Measurements from ENCODE around the gene TMEM238. TPM values are rescaled to one million over a fixed set of nuclear protein-coding genes. Genes with fewer than 3 reads are reported as not detected.

TMEM238 gene
- total and polyA plus RNA-seq, 7 donors, result 0.10 to 2.9 (median 0.52) TPM; not detected in 1

DNA sequence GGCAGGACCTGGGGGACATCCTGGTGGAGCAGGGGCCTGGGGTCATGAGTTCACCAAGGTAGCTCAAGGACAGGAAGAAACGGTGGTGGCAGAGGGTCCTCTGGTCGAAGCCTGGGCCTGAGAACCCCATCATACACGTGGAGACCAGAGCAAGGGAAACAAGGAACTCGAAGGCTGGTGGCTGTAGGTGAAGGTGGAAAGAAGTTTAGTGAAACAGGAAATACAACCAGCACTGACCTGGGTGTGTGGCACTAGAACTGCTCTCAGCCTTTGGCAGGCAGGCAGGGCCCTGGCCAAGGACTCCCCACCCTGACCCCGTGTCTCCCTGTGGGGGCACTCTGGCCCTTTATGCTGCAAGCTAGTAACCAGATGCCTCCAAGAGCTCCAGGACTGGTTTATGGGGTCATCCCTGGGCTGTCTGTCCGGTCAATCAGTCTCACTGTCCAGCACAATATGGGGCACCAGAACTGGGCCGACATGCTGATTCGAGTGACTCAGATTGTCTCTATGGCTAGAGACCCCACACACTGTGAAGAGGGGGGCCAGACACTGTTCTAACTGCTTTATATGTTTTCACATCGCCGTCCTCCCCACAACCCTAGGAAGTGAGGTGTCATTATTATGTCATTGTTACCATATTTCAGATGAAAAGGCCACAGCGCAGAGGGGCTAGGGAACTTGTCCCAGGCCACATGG is 33.3 kb downstream of the TMEM238 start:
- intact Hi-C loops (cut with DNase I), result no loop called here
- no peak overlapping the region for H3K27ac ChIP-seq
- no peak overlapping the region for H3K4me3 ChIP-seq
- DNase-seq, result no peak
- TF ChIP-seq, protein P1, sequence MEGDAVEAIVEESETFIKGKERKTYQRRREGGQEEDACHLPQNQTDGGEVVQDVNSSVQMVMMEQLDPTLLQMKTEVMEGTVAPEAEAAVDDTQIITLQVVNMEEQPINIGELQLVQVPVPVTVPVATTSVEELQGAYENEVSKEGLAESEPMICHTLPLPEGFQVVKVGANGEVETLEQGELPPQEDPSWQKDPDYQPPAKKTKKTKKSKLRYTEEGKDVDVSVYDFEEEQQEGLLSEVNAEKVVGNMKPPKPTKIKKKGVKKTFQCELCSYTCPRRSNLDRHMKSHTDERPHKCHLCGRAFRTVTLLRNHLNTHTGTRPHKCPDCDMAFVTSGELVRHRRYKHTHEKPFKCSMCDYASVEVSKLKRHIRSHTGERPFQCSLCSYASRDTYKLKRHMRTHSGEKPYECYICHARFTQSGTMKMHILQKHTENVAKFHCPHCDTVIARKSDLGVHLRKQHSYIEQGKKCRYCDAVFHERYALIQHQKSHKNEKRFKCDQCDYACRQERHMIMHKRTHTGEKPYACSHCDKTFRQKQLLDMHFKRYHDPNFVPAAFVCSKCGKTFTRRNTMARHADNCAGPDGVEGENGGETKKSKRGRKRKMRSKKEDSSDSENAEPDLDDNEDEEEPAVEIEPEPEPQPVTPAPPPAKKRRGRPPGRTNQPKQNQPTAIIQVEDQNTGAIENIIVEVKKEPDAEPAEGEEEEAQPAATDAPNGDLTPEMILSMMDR (IDR thresholded peaks at IDR 0.05), result no peak
- whole genome bisulfite sequencing, 3 donors, result 60 to 64% (median 61%) methylated on average over 11 of the region's 11 CpGs
- no peaks in the 10 kb centered on the region for H3K9me3 ChIP-seq
- H3K36me3 ChIP-seq (ENCODE audit: insufficient read depth in 1 of 2, low read depth in 1 of 2), result peaks cover 0 to 11% of the 10 kb centered on the region in 2 donors
- ATAC-seq, result no peak
- H3K27me3 ChIP-seq (ENCODE audit: insufficient read depth in 3 of 3, low read length in 2 of 3), result peaks cover 0 to 41% (median 15%) of the 10 kb centered on the region in 3 donors
- peaks cover 5% of the 10 kb centered on the region for H3K4me1 ChIP-seq

DNA sequence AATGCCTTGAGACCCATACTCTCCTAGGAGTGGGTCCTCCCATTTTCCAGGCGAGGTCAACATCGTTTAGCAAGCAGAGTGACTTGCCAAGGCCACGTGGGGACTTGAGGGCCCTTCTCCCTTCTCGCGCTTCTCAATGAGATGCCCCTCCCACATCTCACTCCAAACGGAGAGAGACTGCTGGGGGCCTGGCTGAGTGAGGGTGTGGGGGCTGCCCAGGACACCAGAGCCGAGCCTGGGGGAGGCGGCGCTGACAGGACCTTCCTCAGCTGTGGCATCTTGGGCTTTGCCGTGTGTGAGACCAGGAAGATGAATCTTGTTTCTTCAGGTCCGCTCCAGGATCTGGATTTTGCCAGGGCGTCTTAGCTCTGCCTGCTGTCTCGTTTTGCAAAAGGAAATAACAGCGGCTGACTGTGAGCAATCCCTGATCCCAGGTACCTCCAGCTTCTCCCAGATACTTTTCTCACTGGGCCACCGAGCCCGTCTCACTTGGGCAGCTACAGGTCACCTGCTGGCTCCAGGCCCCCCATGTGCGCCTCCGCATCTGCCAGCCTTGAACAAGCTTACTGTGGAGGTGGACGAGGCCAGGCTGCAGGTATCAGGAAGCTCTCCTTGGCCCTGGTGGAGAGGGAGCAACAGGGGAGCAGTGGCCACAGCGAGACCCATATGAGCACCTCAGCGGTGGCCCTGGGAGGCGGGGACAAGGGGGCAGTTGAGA is 35.6 kb downstream of the TMEM238 start:
- peaks cover 0 to 18% of the 10 kb centered on the region in 2 donors for H3K36me3 ChIP-seq (ENCODE audit: insufficient read depth in 1 of 2, low read depth in 1 of 2)
- H3K27ac ChIP-seq, result no peak overlapping the region
- H3K27me3 ChIP-seq (ENCODE audit: insufficient read depth in 3 of 3, low read length in 2 of 3), result peaks cover 0 to 24% (median 10%) of the 10 kb centered on the region in 3 donors
- no peaks in the 10 kb centered on the region for H3K9me3 ChIP-seq
- intact Hi-C loops (cut with DNase I), result no loop called here
- DNase-seq (no peak), ATAC-seq (no peak)
- H3K4me1 ChIP-seq, result peaks cover 3% of the 10 kb centered on the region
- 74 to 80% (median 77%) methylated on average over 22 of the region's 22 CpGs for WGBS, 3 donors
- H3K4me3 ChIP-seq, result no peak overlapping the region
- TF ChIP-seq, protein P1 (IDR thresholded peaks at IDR 0.05), result no peak

DNA sequence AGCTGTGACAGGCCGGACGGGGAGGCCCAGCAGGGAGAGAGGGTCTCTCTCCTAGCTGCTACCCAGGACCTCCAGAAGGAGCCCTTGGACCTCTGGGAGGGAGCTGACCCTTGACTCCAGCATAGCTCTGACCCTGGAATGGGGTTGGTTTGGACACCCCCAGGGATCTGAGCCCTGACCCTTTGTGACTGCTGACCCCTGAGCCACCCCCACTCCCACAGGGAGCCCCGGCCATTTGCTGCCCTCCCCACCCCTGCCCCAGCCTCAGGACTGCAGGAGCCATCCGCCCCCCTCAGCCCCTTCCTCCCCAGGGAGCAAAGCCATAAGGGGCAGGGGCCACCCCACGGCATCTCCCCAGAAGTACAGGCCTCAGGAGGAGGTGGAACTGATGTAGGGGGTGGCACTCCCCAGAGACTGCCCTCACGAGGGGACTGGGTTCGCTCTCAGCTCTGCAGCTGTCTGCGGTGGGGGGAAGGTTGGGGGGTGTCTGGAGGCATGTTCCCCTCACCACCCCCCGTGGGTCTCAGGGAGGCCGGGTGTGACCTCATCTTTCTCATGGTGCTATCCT is 36.6 kb downstream of the TMEM238 start:
- DNase-seq, result no peak
- no peak overlapping the region for H3K4me3 ChIP-seq
- TF ChIP-seq, protein P1 (IDR thresholded peaks at IDR 0.05), result no peak
- peaks cover 0 to 26% of the 10 kb centered on the region in 2 donors for H3K36me3 ChIP-seq (ENCODE audit: insufficient read depth in 1 of 2, low read depth in 1 of 2)
- intact Hi-C loops (cut with DNase I), result no loop called here
- H3K9me3 ChIP-seq, result no peaks in the 10 kb centered on the region
- H3K27ac ChIP-seq, result no peak overlapping the region
- H3K27me3 ChIP-seq (ENCODE audit: insufficient read depth in 3 of 3, low read length in 2 of 3), result peaks cover 0 to 15% (median under 1%) of the 10 kb centered on the region in 3 donors
- H3K4me1 ChIP-seq, result no peaks in the 10 kb centered on the region
- no peak for ATAC-seq
- 77 to 79% (median 77%) methylated on average over 9 to 10 of the region's 10 CpGs for WGBS, 3 donors

DNA sequence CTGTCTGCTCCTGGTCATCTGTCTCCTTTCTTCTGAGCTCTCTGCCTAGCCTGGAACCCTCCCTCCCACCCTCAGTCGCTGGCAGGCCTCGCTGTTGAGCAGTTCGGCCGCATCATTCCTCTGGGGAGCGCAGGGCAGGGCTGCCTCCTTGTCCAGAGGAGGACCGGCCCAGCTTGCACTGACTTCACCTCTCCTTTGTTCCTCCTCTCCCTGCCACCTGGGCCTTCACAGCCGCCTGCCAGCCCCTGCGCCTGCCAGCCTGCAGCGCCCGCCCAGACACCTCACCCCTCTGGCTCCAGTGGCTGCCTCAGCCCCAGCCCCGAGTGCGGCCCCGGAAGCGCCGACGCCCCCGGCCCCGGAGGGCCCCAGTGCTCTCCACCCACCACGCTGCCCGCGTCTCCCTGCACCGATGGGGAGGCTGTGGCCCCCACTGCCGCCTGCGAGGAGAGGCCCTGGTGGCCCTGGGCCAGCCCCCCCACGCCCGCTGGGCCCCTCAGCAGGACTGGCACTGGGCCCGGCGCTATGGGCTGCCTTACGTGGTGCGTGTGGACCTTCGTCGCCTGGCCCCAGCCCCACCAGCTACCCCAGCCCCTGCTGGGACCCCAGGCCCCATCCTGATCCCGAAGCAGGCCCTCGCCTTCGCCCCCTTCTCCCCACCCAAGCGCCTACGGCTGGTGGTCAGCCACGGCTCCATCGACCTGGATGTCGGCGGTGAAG is 37.2 kb downstream of the TMEM238 start:
- no peak overlapping the region for H3K4me3 ChIP-seq
- TF ChIP-seq, protein P1 (IDR thresholded peaks at IDR 0.05), result no peak
- DNase-seq (peak in 1 of 2 donors; percentile 66), ATAC-seq (peak in 1 of 4 donors; percentile 17)
- H3K9me3 ChIP-seq, result no peaks in the 10 kb centered on the region
- no peaks in the 10 kb centered on the region for H3K4me1 ChIP-seq
- intact Hi-C loops (cut with DNase I), result no loop called here
- H3K36me3 ChIP-seq (ENCODE audit: insufficient read depth in 1 of 2, low read depth in 1 of 2), result peaks cover 0 to 30% of the 10 kb centered on the region in 2 donors
- WGBS, 3 donors, result 83 to 86% (median 85%) methylated on average over 34 to 41 of the region's 41 CpGs
- H3K27ac ChIP-seq, result no peak overlapping the region
- peaks cover 0 to 8% (median 0%) of the 10 kb centered on the region in 3 donors for H3K27me3 ChIP-seq (ENCODE audit: insufficient read depth in 3 of 3, low read length in 2 of 3)
